IMR-90 (cell line): ENCODE measurements around the gene E2F8. TPM values are rescaled to one million over a fixed set of nuclear protein-coding genes. Genes with fewer than 3 reads are reported as not detected.

ENCODE experiments used
- ATAC-seq: fragments of 200-7000 bp; cut with Tn5 transposase; 2 replicates; pipeline ENCODE4 v1.9.1; 2020; ENCODE audit warnings: low read depth, mild to moderate bottlenecking, moderate library complexity
- BruUV-seq: library from RNA; stranded (reverse); fragments of 400-500 nt; replicated peaks from 2 replicates; lab custom pipeline; 2021; lab: Mats Ljungman, UMichigan
- CTCF ChIA-PET: fragments of 300-600 bp; formaldehyde crosslinking; extraction: SDS; loops from one replicate; lab custom pipeline; 2021; ENCODE audit warnings: antibody characterized with exemption; lab: Yijun Ruan, JAX
- POLR2A ChIA-PET: fragments of 300-600 bp; sonication (Branson Sonifier 250); formaldehyde crosslinking; loops from one replicate; lab custom pipeline; 2022; ENCODE audit warnings: antibody characterized with exemption; ENCODE audit not compliant: unreplicated experiment; lab: Charles Lee
- DNase-seq: peaks from one replicate; pipeline ENCODE4 v3.0.0; 2013
- H2AFZ ChIP-seq: replicated peaks from 2 replicates; pipeline ENCODE3; 2013; ENCODE audit warnings: low read length, mild to moderate bottlenecking; ENCODE audit not compliant: poor library complexity
- H2AK5ac ChIP-seq: 2 replicates; pipeline ENCODE4 v1.6.1; 2013; ENCODE audit warnings: low read depth, low read length, inconsistent platforms
- H2AK9ac ChIP-seq: replicated peaks from 2 replicates; pipeline ENCODE3; 2013; ENCODE audit warnings: mild to moderate bottlenecking, low read depth, low read length, moderate library complexity; ENCODE audit not compliant: poor library complexity
- H2BK120ac ChIP-seq: 2 replicates; pipeline ENCODE4 v1.6.1; 2013; ENCODE audit warnings: low read depth, low read length, inconsistent platforms
- H2BK15ac ChIP-seq: 3 replicates; pipeline ENCODE4 v1.6.1; 2013; ENCODE audit warnings: low read depth, low read length, inconsistent platforms
- H2BK20ac ChIP-seq: 2 replicates; pipeline ENCODE4 v1.6.1; 2013; ENCODE audit warnings: low read depth, mild to moderate bottlenecking, inconsistent platforms, low read length, moderate library complexity
- H2BK5ac ChIP-seq: 2 replicates; pipeline ENCODE4 v1.6.1; 2013; ENCODE audit warnings: mild to moderate bottlenecking, low read depth, low read length, inconsistent platforms; ENCODE audit not compliant: poor library complexity, severe bottlenecking
- H3K14ac ChIP-seq: replicated peaks from 2 replicates; pipeline ENCODE4 v1.6.1; 2013; ENCODE audit warnings: low read depth, low read length, inconsistent platforms
- H3K18ac ChIP-seq: 2 replicates; pipeline ENCODE4 v1.6.1; 2013; ENCODE audit warnings: low read depth, low read length, control low read depth
- H3K23ac ChIP-seq: 2 replicates; pipeline ENCODE4 v1.6.1; 2013; ENCODE audit warnings: low read depth, low read length, inconsistent platforms
- H3K27ac ChIP-seq: 2 replicates; pipeline ENCODE4 v1.5.1; 2013; ENCODE audit warnings: mild to moderate bottlenecking, control low read depth, low read length; ENCODE audit not compliant: insufficient read depth
- H3K27me3 ChIP-seq: 2 replicates; pipeline ENCODE4 v1.6.1; 2013; ENCODE audit warnings: low read length; ENCODE audit not compliant: control insufficient read depth, insufficient read depth
- H3K36me3 ChIP-seq: 2 replicates; pipeline ENCODE4 v1.6.1; 2013; ENCODE audit warnings: low read length, mixed read lengths; ENCODE audit not compliant: control insufficient read depth, insufficient read depth
- H3K4ac ChIP-seq: 2 replicates; pipeline ENCODE4 v1.6.1; 2013; ENCODE audit warnings: low read depth, low read length, inconsistent platforms
- H3K4me1 ChIP-seq: 2 replicates; pipeline ENCODE4 v1.6.1; 2013; ENCODE audit warnings: low read length, mixed read lengths; ENCODE audit not compliant: control insufficient read depth, insufficient read depth
- H3K4me2 ChIP-seq: 2 replicates; pipeline ENCODE4 v1.6.1; 2013; ENCODE audit warnings: low read depth, mild to moderate bottlenecking, control low read depth, low read length, moderate library complexity
- H3K4me3 ChIP-seq: 2 replicates; pipeline ENCODE4 v1.5.1; 2013; ENCODE audit warnings: low read depth, mild to moderate bottlenecking, control low read depth, low read length, moderate library complexity; ENCODE audit not compliant: insufficient read depth
- H3K56ac ChIP-seq: 2 replicates; pipeline ENCODE4 v1.6.1; 2013; ENCODE audit warnings: low read length, inconsistent platforms; ENCODE audit not compliant: insufficient read depth; ENCODE audit errors: extremely low read depth
- H3K79me1 ChIP-seq, 2 experiments: 2 replicates each; pipeline ENCODE4 v1.6.1; 2013; ENCODE audit warnings: low read length in 2 of 2, inconsistent platforms in 1 of 2, low read depth in 1 of 2
- H3K9ac ChIP-seq: 2 replicates; pipeline ENCODE4 v1.6.1; 2013; ENCODE audit warnings: low read depth, low read length, control low read depth
- H3K9me1 ChIP-seq: 2 replicates; pipeline ENCODE4 v1.6.1; 2013; ENCODE audit warnings: low read length, inconsistent platforms; ENCODE audit not compliant: insufficient read depth
- H3K9me3 ChIP-seq: 2 replicates; pipeline ENCODE4 v1.6.1; 2013; ENCODE audit warnings: low read length; ENCODE audit not compliant: control insufficient read depth, insufficient read depth
- H4K20me1 ChIP-seq: 2 replicates; pipeline ENCODE4 v1.6.1; 2013; ENCODE audit warnings: low read length, inconsistent platforms; ENCODE audit not compliant: insufficient read depth
- H4K5ac ChIP-seq: 2 replicates; pipeline ENCODE4 v1.6.1; 2013; ENCODE audit warnings: mild to moderate bottlenecking, low read depth, low read length, control low read depth
- H4K8ac ChIP-seq, 2 experiments: 2 replicates each; pipeline ENCODE4 v1.6.1; 2013; ENCODE audit warnings: low read depth in 2 of 2, low read length in 2 of 2, control low read depth in 1 of 2, inconsistent platforms in 1 of 2
- H4K91ac ChIP-seq: 2 replicates; pipeline ENCODE4 v1.6.1; 2013; ENCODE audit warnings: low read depth, low read length, inconsistent platforms; ENCODE audit not compliant: insufficient read depth
- BHLHE40 ChIP-seq: fragments of 150-350 bp; IDR thresholded peaks from 2 replicates; pipeline ENCODE4 v1.6.1; 2016; ENCODE audit warnings: mild to moderate bottlenecking, low read depth, low read length
- CEBPB ChIP-seq: IDR thresholded peaks from 2 replicates; pipeline ENCODE4 v1.6.1; 2012; ENCODE audit warnings: low read depth, low read length, improper control_type of control experiment
- FOS ChIP-seq: fragments of 150-350 bp; IDR thresholded peaks from 2 replicates; pipeline ENCODE4 v1.6.1; 2016; ENCODE audit warnings: low read depth, low read length
- MAFK ChIP-seq: IDR thresholded peaks from 2 replicates; pipeline ENCODE4 v1.6.1; 2012; ENCODE audit warnings: low read depth, low read length, improper control_type of control experiment
- MAZ ChIP-seq: IDR thresholded peaks from 2 replicates; pipeline ENCODE4 v1.6.1; 2012; ENCODE audit warnings: low read depth, mild to moderate bottlenecking, low read length, improper control_type of control experiment, moderate library complexity, borderline replicate concordance
- POLR2A ChIP-seq: IDR thresholded peaks from 2 replicates; pipeline ENCODE4 v1.6.1; 2012; ENCODE audit warnings: mild to moderate bottlenecking, low read depth, low read length
- RAD21 ChIP-seq: IDR thresholded peaks from 2 replicates; pipeline ENCODE4 v1.6.1; 2012; ENCODE audit warnings: low read length, improper control_type of control experiment
- RCOR1 ChIP-seq: IDR thresholded peaks from 2 replicates; pipeline ENCODE4 v1.6.1; 2012; ENCODE audit warnings: mild to moderate bottlenecking, low read length, improper control_type of control experiment; ENCODE audit not compliant: insufficient replicate concordance
- SMC3 ChIP-seq: fragments of 150-350 bp; IDR thresholded peaks from 2 replicates; pipeline ENCODE4 v1.6.1; 2016; ENCODE audit warnings: low read depth, mild to moderate bottlenecking, antibody characterized with exemption, low read length, moderate library complexity
- WGBS, 2 experiments: methylation state at CpG; one replicate each; pipeline versions ENCODE4 v1.1.5 to v1.1.7; 2013; ENCODE audit warnings: missing lambda C conversion rate in 2 of 2; ENCODE audit not compliant: insufficient read length in 1 of 2; ENCODE audit errors: extremely low coverage in 2 of 2; 5-methylcytosine and 5-hydroxymethylcytosine counted together
- dilution Hi-C: fragments of 300-500 bp; cut with HindIII; formaldehyde crosslinking; loops from one replicate; pipeline ENCODE4 v1.14.3; 2018; ENCODE audit warnings: low sequenced_read_pairs; ENCODE audit not compliant: unreplicated experiment
- in situ Hi-C: fragments of 300-500 bp; cut with MboI; formaldehyde crosslinking; loops from 3 replicates; pipeline ENCODE4 v1.14.3; 2019; ENCODE audit warnings: low sequenced_read_pairs, inconsistent platforms, mixed read lengths
- intact Hi-C: fragments of 100-400 bp; cut with micrococcal nuclease; formaldehyde crosslinking; loops from 2 replicates; pipeline ENCODE4 v1.10.0; 2022
- polyA plus RNA-seq, 3 experiments: library from polyadenylated mRNA; depleted of rRNA; stranded (reverse); fragments of >200 nt; gene quantifications; 2 replicates each; pipeline ENCODE4 v1.2.3, GENCODE V29; 2012; ENCODE audit warnings: low replicate concordance in 1 of 3
- total RNA-seq: library from RNA; depleted of rRNA; stranded (reverse); fragments of >200 nt; gene quantifications from 2 replicates; pipeline ENCODE4 v1.2.3, GENCODE V29; 2012

The E2F8 gene
- total and polyA plus RNA-seq, 2 of the 4 experiments (the other 2 are of a cell fraction), result 1.1 to 2.3 TPM

- TF ChIP-seq FOS, result no peak
- TF ChIP-seq CEBPB, result no peak
- TF ChIP-seq SMC3, result no peak
Observed at GRCh38 chr11:19241260-19242178, 774 bp upstream of the E2F8 start (continued).

GRCh38 chr11:19239039-19239438 is 1.7 kb downstream of the E2F8 start:
- ATAC-seq (no peak), DNase-seq (no peak)
- H4K5ac ChIP-seq, result no peak overlapping the region
- no peak overlapping the region for H2AK5ac ChIP-seq
- ChIA-PET POLR2A (no interaction called here), CTCF (no interaction called here)
- no peak overlapping the region for H2BK120ac ChIP-seq
- dilution Hi-C loops (no loop called here), in situ Hi-C loops (no loop called here), intact Hi-C loops (no loop called here)
- H4K20me1 ChIP-seq, result no peaks in the 10 kb centered on the region
- BruUV-seq, result no TSS peak
- peaks cover 0 to 5% of the 10 kb centered on the region in 2 experiments; a peak in 1 of 4 replicates for H3K79me1 ChIP-seq
- H3K27me3 ChIP-seq, result peaks cover 21% of the 10 kb centered on the region
- H2AK9ac ChIP-seq, result no peak overlapping the region
- no peak overlapping the region for H3K4me3 ChIP-seq
- H3K14ac ChIP-seq, result no peak overlapping the region
- H3K4me1 ChIP-seq, result no peaks in the 10 kb centered on the region
- no peak overlapping the region for H3K9ac ChIP-seq
- no peaks in the 10 kb centered on the region; the same call in 1 of the 2 replicates for H3K9me1 ChIP-seq
- no peak overlapping the region for H2BK20ac ChIP-seq
- H3K4ac ChIP-seq, result no peak overlapping the region
- no peak overlapping the region for H3K27ac ChIP-seq
- H3K23ac ChIP-seq, result no peak overlapping the region
- no peak overlapping the region for H3K4me2 ChIP-seq
- H2AFZ ChIP-seq, result no peak overlapping the region
- TF ChIP-seq MAFK (no peak), RCOR1 (no peak), FOS (no peak), MAZ (no peak), POLR2A (no peak), BHLHE40 (no peak), RAD21 (no peak)
- no peak overlapping the region for H3K56ac ChIP-seq
- H3K9me3 ChIP-seq, result no peaks in the 10 kb centered on the region
- no peak overlapping the region for H3K18ac ChIP-seq
- no peak overlapping the region for H4K8ac ChIP-seq
- H3K36me3 ChIP-seq, result no peaks in the 10 kb centered on the region; the same call in 1 of the 2 replicates
- no CpG with 5 or more reads among the region's 3 CpGs for WGBS, 2 experiments
- H2BK15ac ChIP-seq, result no peak overlapping the region
- H4K91ac ChIP-seq, result no peak overlapping the region
- H2BK5ac ChIP-seq, result no peak overlapping the region
